GM12865 (cell line): Measurements from ENCODE around the gene SKIDA1.
A peak's percentile ranks its signal among the peaks of the same experiment; 100 is the strongest.

Source experiments
- DNase-seq: peaks from one replicate; pipeline ENCODE4 v3.0.0; 2010; ENCODE audit warnings: low read depth
- H3K4me3 ChIP-seq: 2 replicates; pipeline ENCODE4 v1.5.1; 2011; ENCODE audit warnings: mild to moderate bottlenecking, low read depth, low read length, control low read depth
- CTCF ChIP-seq: IDR thresholded peaks from 2 replicates; pipeline ENCODE4 v1.5.1; 2011; ENCODE audit warnings: low read length, control low read depth, low read depth, inconsistent platforms; ENCODE audit not compliant: insufficient read depth; ENCODE audit errors: missing control alignments

Gene SKIDA1

GRCh38 chr10:21494191-21495001 is 31.1 kb downstream of the SKIDA1 start:
- TF ChIP-seq CTCF, result no peak
- H3K4me3 ChIP-seq, result peak overlapping the region; percentile 84
- DNase-seq, result peak; percentile 38

GRCh38 chr10:21493784-21494183 is 31.7 kb downstream of the SKIDA1 start:
- no peak for TF ChIP-seq CTCF
- no peak overlapping the region for H3K4me3 ChIP-seq
- DNase-seq, result no peak

- no peak for DNase-seq
- no peak overlapping the region for H3K4me3 ChIP-seq
- TF ChIP-seq CTCF, result no peak
Observed at GRCh38 chr10:21492421-21492820, 33.1 kb downstream of the SKIDA1 start.

GRCh38 chr10:21490711-21491105 is 34.8 kb downstream of the SKIDA1 start:
- DNase-seq, result no peak
- H3K4me3 ChIP-seq, result no peak overlapping the region
- TF ChIP-seq CTCF, result no peak

GRCh38 chr10:21490028-21490710 is 35.3 kb downstream of the SKIDA1 start:
- DNase-seq, result no peak
- TF ChIP-seq CTCF, result no peak
- no peak overlapping the region for H3K4me3 ChIP-seq

GRCh38 chr10:21488957-21489446 is 36.5 kb downstream of the SKIDA1 start:
- DNase-seq, result no peak
- no peak for TF ChIP-seq CTCF
- H3K4me3 ChIP-seq, result no peak overlapping the region
